GM19240 (cell line): ENCODE data around the gene TIMM23B.
"Not testable (repeated sequence)": the region's sequence is repeated elsewhere in the genome, so short reads cannot be mapped to it uniquely, and the experiment has no call there.

Experiments used
- DNase-seq: peaks from one replicate; pipeline ENCODE4 v3.0.0; 2011; ENCODE audit warnings: low spot score; ENCODE audit not compliant: insufficient read length

Gene TIMM23B

DNA sequence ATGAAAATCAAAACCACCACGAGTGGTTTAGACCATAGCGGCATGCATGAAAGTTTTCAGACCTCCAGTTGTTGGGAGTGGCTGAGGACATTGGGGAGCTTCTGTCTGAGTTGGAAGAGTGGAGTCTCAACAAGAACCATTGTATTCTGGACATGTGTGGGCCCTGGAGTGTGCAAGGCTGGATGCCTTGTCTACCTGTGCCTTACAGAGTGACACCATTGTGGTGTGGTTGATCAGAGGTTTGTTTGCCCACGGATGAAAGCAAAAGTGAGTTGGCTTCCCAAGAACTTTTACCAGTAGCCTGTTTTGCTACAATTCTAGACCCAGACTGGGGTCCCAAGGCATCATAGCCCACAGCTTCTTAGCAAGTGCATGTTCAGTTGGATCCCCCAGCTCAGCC is 35.9 kb downstream of the TIMM23B start:
- DNase-seq = not testable (repeated sequence)

DNA sequence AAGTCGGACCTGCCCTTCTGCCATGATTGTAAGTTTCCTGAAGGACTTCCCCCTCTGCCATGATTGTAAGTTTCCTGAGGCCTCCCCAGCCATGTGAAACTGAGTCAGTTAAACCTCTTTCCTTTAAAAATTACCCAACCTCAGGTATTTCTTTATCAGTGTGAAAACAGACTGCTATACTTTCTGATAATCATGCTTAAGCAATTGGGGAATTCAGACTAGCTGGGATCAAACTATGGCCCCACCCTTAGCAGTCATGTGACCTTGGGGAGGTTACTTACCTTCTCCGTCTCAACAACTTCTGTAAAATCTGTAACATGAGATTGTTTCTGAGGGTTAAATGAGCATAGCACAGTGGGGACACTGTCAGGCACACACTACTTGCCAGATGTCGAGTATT is 45.4 kb downstream of the TIMM23B start:
- DNase-seq = not testable (repeated sequence)

- not testable (repeated sequence) for DNase-seq
These were observed 46.5 kb downstream of the TIMM23B start, which contains the start of gene AGAP6 for GRCh38 chr10:49988376-49988775. AGAP6 (plus strand) TSS chr10:49988406; CDS start chr10:49988716, 310 bp downstream.

DNA sequence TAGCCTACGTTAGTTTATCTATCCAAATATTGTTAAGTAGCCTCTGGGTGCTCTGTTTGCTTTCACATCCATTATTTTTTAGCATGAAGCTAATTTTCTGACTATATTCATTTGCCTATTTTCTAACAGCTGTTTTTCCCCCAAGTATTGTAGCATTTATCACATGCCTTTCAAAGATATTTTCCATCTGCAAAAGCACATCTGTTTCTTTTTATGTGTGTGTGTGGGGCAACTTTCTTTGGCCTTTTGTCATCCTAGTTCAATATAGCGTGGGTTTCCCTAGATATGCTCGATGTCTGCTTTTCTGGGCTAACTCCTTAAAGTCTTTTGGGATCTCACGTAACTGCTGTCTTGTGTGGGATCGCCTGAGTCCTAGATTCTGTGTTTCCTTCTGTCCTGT is 53.5 kb downstream of the TIMM23B start:
- not testable (repeated sequence) for DNase-seq

DNA sequence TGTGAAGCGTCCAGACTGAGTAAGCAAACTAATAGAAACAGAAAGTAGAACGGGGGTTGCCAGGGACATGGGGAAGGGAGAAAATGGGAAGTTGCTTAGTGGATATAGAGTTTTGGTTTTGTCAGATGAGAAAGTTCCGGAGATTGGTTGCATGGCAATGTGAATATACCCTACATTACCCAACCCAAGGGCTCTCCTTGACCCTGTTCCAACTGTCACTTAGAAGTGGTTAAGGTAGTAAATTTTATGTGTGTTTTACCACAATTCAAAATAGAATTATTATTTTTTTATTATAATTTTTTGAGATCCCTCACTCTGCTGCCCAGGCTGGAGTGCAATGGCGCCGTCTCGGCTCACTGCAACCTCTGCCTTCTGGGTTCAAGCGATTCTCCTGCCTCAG is 72.2 kb downstream of the TIMM23B start:
- DNase-seq = not testable (repeated sequence)

- not testable (repeated sequence) for DNase-seq
These were observed 73.9 kb downstream of the TIMM23B start for GRCh38 chr10:50015596-50016220.

DNA sequence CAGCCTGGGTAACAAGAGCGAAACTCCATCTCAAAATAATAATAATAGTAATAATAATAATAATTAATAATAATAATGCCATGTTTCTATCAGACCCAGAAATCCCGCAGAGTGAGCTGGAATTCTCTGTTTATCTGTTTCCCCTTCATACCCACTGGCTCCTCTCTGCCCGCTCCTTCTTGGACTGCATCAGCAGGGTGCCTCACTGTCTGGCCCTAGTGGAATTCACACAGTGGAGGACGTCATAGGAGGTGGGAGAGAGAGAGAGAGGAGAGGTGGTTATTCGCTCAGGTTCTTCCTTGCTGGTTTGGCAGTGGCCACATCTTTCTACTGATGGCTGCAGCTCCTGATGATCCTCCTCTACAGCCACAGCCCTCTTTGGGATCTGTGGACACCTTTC is 75.1 kb downstream of the TIMM23B start:
- not testable (repeated sequence) for DNase-seq

GRCh38 chr10:50017646-50018045 is 75.8 kb downstream of the TIMM23B start:
- not testable (repeated sequence) for DNase-seq

- DNase-seq = not testable (repeated sequence)
These were observed 77.4 kb downstream of the TIMM23B start for GRCh38 chr10:50019279-50019678.

DNA sequence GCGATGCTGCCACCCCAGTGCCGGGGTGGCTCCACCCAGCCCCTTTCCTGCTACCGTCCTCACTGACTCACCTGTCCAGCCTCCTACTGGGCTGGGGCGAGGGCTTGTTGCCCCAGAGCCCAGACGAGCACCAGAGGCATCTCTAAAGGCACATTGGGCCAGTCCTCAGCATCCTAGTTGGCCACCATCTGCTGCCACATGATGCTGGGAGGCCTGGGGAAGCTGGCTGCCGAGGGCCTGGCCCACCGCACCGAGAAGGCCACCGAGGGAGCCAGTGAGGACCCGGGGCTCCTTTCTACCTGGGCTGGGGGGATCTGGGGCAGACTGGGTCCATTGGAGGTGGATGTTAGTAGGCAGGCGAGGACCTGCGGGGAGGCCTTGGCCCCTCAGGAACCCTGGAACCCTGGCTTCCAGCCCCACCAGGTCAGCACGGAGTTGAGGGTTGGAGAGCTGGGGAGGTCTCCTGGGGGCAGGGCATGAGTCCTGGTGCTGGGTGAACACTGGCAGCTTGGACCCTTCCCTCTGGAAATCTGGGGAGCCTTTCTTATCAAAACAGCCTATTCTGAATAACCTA is 78.7 kb downstream of the TIMM23B start:
- not testable (repeated sequence) for DNase-seq

- no peak for DNase-seq
These were observed 79.8 kb downstream of the TIMM23B start for GRCh38 chr10:50021646-50022045.
